GM08714 (cell line): Measurements from ENCODE around the gene IL1RAPL2.

Source experiments
- H3K4me3 ChIP-seq: fragments of 200-500 bp; sonication (Bioruptor generic); 2 replicates; pipeline ENCODE4 v1.5.1; 2014; ENCODE audit warnings: mild to moderate bottlenecking, low read length, inconsistent platforms
- ZNF274 ChIP-seq: IDR thresholded peaks from 2 replicates; pipeline ENCODE4 v1.6.1; 2012; ENCODE audit warnings: mild to moderate bottlenecking, low read depth, low read length

IL1RAPL2 gene

GRCh38 chrX:105263171-105263570 lies 697.2 kb downstream of the IL1RAPL2 start:
- H3K4me3 ChIP-seq: no peak overlapping the region
- TF ChIP-seq ZNF274: no peak

- H3K4me3 ChIP-seq: no peak overlapping the region
Observed at GRCh38 chrX:105263801-105264200, 697.8 kb downstream of the IL1RAPL2 start.

GRCh38 chrX:105265093-105265492 lies 699.1 kb downstream of the IL1RAPL2 start:
- no peak for TF ChIP-seq ZNF274

More at GRCh38 chrX:105263801-105264200, 697.8 kb downstream of the IL1RAPL2 start:
- no peak for TF ChIP-seq ZNF274

GRCh38 chrX:105266456-105266855 lies 700.5 kb downstream of the IL1RAPL2 start:
- no peak for TF ChIP-seq ZNF274
- H3K4me3 ChIP-seq: no peak overlapping the region

More at GRCh38 chrX:105265093-105265492, 699.1 kb downstream of the IL1RAPL2 start:
- H3K4me3 ChIP-seq: no peak overlapping the region

- no peak for TF ChIP-seq ZNF274
Observed at GRCh38 chrX:105267167-105267566, 701.2 kb downstream of the IL1RAPL2 start.

GRCh38 chrX:105269386-105269785 lies 703.4 kb downstream of the IL1RAPL2 start:
- no peak for TF ChIP-seq ZNF274
- H3K4me3 ChIP-seq: no peak overlapping the region

More at GRCh38 chrX:105267167-105267566, 701.2 kb downstream of the IL1RAPL2 start:
- no peak overlapping the region for H3K4me3 ChIP-seq

- no peak for TF ChIP-seq ZNF274
- no peak overlapping the region for H3K4me3 ChIP-seq
Observed at GRCh38 chrX:105273326-105273725, 707.3 kb downstream of the IL1RAPL2 start.

- TF ChIP-seq ZNF274: no peak
- no peak overlapping the region for H3K4me3 ChIP-seq
Observed at GRCh38 chrX:105274091-105274490, 708.1 kb downstream of the IL1RAPL2 start.

- no peak for TF ChIP-seq ZNF274
- no peak overlapping the region for H3K4me3 ChIP-seq
Observed at GRCh38 chrX:105277132-105277531, 711.1 kb downstream of the IL1RAPL2 start.

GRCh38 chrX:105282077-105282476 lies 716.1 kb downstream of the IL1RAPL2 start:
- TF ChIP-seq ZNF274: no peak
- H3K4me3 ChIP-seq: no peak overlapping the region

GRCh38 chrX:105297041-105297440 lies 731.0 kb downstream of the IL1RAPL2 start:
- no peak overlapping the region for H3K4me3 ChIP-seq
- TF ChIP-seq ZNF274: no peak

- no peak for TF ChIP-seq ZNF274
- no peak overlapping the region for H3K4me3 ChIP-seq
Observed at GRCh38 chrX:105299286-105299685, 733.3 kb downstream of the IL1RAPL2 start.

- no peak overlapping the region for H3K4me3 ChIP-seq
- TF ChIP-seq ZNF274: no peak
Observed at GRCh38 chrX:105302246-105302645, 736.2 kb downstream of the IL1RAPL2 start.

- no peak for TF ChIP-seq ZNF274
- H3K4me3 ChIP-seq: no peak overlapping the region
Observed at GRCh38 chrX:105307762-105308161, 741.8 kb downstream of the IL1RAPL2 start.

- no peak for TF ChIP-seq ZNF274
- H3K4me3 ChIP-seq: no peak overlapping the region
Observed at GRCh38 chrX:105313596-105313995, 747.6 kb downstream of the IL1RAPL2 start.

GRCh38 chrX:105314458-105314857 lies 748.5 kb downstream of the IL1RAPL2 start:
- TF ChIP-seq ZNF274: no peak
- H3K4me3 ChIP-seq: no peak overlapping the region
